Activated CD8-positive, alpha-beta memory T cell treated with anti-CD3 and anti-CD28 coated beads, Interleukin-2, amount 50 U/mL, for 1 hour (primary cell): ENCODE results near the gene SLC10A7.

Experiments used
- DNase-seq: peaks from one replicate; pipeline ENCODE4 v3.0.0-alpha.2; 2020; ENCODE audit errors: extremely low read depth

Gene SLC10A7

DNA sequence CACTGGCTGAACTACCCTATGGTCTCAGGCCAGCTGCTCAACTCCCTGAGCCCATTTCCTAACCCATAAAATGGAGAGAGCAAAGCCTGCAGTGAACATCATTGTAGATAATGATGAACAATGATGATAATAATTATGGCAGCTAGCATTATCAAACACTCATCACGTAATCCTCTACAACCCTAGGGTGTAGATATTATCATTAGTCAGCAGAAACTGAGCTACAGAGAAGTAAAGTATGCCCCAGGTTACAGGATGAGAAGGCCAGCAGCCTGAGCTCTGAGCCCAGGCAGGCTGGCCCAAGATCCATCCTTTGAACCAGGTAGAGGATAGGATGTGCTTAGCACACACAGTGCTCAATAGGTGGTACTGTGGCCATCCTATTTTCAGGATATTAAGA, 264.2 kb downstream of the SLC10A7 start:
- no peak for DNase-seq

DNA sequence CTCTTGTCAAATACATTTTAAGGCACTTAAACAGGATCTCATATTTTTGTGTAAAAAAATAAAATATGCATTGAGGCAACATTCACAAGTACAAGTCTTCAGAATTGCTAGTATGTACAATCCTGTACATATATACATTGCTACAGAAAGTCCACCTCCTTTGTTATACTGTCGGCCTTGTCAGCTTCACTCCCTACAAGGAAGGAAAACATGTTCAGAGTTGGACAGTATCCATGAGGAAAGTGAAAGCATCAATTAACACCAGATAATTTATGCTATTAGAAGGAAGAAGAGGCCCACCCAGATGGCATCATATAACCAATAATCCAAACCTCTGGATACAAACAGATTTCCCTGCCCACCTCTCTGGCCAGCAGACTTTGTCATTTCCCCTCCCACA, 265.4 kb downstream of the SLC10A7 start:
- no peak for DNase-seq

DNA sequence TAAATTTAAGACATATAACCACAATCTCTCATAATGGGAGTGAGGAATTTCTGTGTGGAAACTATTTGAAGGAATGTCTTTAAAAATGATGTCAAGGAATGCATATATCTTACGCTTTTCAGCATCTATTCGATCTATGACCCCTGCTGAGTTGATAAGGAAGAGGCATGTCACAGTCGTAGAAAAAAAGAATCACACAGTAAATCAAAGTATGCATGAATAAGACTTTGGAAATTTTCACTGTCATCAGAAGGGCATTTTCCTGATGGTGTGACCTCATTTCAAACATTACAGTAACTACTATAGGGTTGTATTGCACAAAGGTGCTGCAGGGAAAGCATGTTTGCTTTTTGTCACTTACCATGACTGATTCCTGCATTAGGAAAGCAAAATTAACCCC, 265.9 kb downstream of the SLC10A7 start:
- no peak for DNase-seq

DNA sequence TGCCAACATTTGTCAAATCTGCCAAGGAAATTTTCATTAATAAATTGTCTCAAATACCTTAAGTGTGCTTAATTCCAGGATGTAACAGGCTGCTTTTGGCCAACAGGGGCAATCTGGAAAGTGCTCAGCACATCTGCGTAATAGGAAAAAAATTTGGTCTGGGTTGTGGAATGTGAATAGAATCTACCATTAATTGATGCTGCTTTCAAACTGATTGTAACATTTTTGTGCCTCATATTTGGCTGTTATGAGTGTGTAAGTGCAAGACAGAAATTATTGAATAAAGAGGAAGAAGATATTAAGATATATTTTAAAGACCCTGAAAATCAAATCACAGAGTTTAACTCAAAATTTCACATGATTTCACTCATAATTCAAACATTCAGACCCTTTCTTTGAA, 266.3 kb downstream of the SLC10A7 start:
- no peak for DNase-seq

DNA sequence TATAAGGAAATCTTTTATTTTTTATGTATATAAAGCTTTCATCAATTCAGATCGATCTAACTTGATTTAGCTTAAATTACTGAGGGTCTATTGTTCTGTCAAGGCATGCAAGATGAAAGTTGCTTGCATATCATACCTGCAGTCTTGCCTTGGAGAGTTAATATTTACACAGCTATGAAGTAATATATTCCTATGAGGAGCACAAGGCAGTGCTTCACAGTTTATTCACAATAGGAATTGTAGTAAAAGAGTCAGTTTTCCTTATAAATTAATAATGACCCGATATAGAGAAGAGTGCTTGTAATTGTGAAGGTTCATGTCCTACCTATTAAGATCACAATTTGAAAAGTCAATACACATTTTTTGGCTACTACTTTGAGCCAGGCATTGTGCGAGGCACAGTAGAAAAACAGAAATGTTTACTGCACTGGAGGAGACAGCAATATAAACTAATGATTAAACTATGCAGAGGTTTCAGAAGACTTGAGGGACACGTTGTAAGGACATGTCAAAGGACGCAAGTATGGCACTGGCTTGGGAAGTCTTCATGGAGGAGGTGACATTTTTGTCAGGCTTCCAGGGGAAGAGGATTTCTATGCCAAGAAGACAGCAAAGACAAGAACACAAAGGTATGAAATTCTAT, 268.6 kb downstream of the SLC10A7 start:
- no peak for DNase-seq

DNA sequence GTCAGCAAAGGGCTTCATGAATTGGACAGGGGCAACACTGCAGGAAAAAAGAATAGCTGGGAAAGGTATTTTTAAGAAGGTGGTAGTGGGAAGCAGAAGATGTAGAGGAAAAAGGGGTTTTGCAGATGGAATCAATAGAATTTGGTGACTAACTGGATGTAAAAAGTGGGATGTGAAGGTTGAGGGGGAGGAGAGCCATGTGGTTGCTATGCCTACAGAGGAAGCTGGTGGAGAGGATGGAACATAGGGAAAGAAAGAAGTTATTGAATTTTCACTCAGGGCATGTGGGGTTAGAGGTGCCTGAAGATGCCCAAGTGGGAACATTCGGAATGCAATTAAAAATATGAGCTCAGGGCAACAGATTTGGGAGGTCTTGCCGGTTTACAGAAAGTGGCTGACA, 274.4 kb downstream of the SLC10A7 start:
- no peak for DNase-seq

DNA sequence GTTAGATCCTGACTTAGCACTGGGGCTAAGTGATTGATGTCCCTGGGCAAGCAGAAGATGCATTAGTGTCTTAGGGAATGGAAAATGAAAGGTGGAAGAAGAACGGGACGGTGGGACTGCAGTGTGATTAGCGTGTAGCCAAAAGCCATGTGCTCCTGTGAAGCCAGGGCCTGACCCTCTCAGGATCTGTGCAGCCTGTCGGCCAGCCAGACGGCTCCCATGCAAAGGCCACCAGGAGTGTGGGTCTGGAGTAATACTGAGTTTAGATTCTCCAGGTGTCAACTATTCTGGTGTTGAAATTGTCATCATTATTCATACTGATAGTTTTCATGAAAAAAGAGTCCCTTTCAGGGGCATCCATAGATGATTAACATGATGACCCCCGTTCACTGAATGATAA, 275.4 kb downstream of the SLC10A7 start:
- DNase-seq: no peak

DNA sequence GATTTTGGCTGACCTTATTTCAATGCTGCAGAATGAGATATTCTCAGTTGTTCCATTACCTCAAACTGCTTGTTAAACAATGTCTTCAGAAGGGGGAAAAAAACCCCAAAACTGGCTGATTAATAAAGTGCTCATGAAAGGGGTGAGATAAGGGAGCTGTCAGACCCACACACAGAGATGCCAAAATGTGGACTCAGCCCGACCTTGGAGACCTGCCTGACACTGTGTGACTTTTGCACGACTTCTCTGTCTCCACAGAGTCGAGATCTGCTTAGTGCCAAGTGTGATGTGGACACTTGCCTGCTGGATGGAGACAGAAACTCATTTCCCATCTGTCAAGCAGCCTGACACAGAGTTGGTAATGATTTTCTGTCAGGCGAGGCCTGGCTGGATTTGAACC, 275.9 kb downstream of the SLC10A7 start:
- DNase-seq: no peak

DNA sequence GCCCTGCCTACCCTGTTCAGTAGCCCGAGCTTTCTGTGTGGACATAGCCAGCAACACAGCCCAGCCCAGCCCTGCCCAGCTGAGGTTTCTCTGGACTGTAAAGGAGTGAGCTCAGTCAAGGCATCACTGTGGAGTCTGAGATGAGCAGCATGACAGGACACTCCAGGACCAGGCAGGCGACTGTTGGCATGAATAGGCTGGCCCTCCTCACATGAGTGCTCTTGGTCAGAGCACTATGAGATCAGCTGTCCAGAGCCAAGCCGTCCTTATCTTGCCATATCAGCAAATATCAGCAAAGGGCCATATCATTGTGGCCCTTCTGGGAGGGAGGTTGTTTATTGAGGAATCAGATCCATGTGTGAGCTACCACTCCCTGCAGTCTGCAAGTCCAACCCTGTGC, 276.5 kb downstream of the SLC10A7 start:
- DNase-seq: no peak

DNA sequence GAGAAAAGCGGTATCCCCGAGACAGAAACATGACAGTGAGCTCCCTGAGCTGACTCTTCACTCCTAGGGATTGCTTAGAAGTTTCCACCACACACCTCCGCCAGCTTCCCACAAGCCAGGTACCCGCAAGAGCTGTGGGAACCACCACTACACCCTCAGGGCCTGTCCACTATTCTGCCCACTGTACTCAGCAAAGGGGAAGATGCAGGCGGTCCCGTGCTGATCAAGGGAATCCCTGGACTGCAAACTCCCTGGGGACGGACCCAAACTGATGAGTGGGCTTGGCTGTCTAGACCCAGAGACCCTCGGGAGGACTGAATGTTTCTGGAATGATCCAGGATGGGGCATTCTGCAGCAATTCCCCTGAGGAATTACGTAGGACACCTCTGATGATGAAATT, 277.2 kb downstream of the SLC10A7 start:
- DNase-seq: no peak

DNA sequence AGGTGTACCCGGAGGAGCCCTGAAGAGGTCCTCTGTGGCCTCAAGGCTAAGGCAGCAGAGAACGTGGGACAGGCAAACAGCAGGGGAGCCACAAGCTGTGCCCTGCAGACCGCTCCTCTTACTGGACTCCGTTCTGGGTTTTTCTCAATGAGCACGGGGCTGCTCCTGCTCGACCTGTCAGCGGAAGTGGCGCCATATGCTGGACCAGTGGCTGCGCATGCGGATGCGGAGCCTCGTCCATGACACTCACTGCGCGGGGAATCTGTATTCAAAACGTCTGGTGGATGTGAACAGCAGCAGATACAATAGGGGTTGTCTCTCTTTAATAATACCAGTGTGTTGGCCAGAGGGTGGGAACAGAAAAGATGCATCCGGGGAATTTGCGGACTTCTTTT, 277.9 kb downstream of the SLC10A7 start:
- no peak for DNase-seq

DNA sequence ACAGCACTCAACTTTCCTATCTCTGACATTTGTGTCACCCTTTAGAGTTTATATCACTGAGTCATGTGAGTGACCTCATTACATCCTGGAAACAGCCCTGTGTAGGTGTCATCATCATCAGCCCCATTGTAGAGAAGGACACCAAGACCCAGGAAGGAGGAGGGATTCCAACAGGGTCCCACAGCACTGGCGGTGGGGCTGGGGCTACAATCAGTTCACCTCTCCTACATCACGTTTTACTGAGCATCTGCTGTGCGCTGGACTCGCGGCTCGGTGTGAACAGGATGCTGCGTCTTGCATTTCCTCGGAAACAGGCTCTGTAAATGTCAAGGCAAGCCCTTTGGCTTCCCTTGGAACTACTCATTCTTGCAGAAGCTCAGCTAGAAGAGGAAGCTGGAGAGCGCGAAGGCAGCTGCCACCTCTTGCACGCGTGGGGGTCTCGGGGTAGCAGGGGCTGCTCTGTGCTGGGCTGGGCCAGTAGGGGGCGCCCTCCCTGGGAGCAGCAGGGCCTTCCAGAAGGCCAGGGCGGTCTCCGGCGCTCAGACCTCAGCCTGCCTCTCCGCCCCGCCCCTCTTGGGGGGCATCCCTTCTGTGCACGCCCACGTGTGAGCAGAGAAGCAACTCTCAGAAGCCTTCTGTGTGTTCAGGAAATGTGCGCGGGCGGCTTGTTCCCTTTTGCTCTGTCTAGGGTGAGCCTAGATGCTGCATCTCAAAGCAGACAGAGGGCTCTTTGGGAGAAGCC, 278.4 kb downstream of the SLC10A7 start:
- no peak for DNase-seq

DNA sequence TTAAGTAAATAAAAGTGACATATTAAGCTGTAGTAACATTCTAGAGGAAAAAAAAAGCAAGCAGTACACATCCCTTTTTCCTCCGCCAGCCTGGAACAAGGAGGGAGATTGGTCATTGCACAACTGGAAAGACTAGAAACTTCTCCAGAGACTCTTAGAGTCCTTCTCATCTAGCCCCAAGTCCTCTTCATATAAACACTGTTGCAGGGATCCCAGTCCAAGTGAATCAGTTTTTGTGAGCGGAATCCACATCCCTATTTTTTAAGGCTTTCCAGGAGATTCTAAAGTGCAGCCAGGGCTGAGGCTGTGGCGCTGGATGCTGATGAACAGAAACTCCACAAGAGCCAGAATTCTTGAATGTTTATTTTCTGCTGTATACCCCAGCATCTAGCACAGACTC, 283.6 kb downstream of the SLC10A7 start:
- no peak for DNase-seq

DNA sequence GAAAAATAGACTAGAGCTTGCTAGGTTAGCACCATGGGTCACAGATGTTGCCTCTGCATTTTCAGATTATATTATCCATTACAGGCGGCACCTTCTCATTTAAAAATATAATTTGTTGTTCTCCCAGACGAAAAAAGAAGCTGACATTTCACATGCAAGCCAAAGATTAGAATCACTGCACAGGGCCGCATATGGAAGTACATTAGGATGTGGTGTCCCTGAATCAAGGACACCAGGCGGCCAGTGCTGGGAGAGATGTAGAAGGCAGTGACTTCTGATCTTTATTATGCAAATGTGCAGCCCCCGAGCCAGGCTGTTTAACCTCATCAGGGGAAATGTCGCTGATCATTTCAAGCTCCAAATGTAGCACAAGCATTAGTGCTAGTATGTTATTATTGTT, 284.6 kb downstream of the SLC10A7 start:
- no peak for DNase-seq

DNA sequence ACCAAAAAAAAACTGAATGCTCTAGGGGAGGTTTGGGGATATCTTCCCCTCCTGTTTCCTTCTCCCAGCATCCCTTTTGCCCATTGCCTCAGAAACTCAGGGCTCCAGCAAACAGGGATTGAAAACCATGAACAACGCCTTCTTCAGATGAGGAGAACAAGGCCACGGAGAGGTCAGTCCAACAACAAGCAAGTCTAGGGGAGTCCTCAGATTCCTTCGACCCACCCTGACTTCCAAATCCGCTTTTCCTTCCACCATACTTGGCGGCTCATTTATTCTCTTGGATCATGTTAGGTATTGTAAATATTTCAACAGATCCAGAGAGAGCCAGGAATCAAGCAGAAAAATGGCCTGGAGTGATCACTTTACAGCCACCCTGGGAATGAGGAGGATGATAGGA, 285.5 kb downstream of the SLC10A7 start:
- DNase-seq: no peak

DNA sequence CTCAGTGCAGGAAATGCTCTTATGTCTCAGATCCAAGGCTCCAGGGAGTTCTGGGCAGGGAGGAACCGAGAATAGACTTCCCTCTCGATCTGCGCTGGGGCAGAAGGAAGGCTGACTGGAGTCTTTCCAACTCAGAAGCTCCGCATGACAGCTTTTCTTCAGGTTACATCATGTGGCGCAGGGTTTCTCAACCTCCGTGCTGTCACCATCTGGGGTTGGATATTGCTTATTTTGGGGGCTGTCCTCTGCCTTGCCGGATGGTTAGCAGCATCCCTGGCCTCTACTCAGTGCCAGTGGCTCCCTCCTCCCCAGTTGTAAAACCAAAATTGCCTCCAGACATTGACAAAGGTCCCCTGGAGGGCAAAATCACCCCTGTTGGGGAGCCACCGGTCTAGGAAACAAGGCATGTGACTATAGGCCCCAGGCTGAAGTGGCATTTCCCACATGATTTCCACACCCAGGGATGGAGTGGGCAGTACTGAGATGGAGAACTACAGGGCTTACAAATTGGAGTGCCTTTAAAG, 286.0 kb downstream of the SLC10A7 start:
- DNase-seq: no peak

DNA sequence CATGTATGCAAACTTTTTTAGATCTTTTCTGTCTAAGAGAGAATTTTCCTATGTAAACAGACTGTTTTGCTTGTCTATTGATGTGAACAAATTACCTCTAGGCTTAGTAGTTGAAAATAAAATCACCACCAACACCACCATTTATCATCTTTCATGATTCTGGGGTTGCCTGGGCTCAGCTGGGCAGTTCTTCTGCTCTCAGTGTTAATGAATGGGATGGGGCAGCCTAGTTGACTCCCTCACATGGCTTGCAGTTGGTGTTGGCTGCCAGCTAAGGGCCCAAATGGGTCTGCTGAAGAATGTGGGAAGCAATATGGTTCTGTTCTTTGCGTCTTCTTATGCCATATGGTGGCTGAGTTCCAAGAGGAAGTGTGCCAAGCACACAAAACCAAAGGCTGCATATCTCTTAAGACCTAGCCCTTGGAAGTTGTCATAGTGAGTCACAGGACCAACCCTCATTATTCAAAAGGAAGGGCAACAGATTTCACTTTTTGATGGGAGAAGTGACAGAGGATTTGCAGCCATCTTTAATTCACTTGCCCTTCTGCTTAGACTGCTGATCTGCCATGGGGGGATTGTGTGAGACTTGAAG, 289.5 kb downstream of the SLC10A7 start:
- DNase-seq: no peak

DNA sequence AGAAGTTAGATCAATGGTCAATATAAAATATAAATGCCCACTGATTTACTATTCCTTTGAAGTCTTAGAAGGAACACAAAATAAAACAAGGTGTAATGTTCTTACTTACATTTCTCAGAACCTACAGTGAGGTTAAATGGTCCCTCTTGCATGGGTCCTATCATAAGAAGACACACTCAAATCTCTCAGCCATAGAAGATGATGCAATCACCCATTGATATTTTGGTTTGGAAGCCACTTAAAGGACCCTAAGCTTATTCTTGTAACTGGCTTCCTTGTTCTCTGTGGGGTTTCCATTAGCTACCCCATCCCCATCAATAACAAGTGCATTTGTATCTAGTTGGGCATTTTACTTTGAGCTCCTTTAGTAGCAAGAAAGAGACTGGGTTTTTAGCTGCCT, 292.3 kb downstream of the SLC10A7 start:
- no peak for DNase-seq

DNA sequence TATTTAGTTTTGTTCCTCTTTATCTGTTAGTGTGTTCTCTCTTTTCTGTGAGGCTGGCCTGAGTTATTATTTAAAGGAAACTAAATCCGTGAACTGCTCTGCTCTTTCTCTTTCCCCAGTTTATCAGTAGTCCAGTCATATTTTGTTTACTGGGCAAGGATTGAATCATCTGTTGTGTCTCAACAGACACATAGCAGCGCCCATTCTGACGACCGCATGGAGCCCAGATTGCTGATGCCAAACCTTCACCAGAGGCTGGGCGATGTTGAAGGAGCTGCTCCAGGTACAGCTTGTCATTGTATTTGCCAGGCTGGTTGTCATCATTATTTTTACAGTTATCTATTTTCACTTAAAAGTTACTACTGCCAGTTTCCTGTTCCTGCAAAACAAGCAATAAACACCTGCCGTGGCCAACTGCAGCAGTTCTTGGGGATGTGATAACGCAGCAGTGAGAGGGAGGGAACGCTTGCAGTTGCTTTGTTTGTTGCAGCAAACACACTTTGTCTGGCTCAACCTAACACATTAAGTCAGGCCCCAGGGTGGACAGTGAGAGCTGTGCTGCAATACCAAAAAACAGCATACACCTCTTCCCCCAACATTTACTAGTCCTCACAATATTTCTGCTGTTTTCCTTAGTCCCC, 297.3 kb downstream of the SLC10A7 start:
- no peak for DNase-seq

DNA sequence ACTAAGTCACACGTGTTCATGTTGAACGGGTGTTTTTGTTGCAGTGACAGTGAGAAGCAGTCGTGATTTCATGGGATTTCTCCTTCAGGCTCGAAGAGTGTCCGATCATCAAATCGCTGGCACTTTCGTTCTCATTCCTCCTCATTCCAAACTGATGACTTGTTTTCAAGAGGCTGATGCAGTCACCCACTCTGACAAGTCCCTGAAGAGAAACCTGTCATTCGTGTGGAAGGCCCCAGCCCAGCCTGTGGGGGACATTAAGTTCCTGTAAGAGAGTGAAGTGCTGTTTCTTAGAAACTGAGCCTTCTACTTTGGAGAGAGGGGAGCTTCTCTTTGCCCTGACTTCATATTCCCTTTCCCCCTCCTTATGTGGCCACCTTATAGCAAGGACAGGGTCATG, 299.4 kb downstream of the SLC10A7 start:
- no peak for DNase-seq

DNA sequence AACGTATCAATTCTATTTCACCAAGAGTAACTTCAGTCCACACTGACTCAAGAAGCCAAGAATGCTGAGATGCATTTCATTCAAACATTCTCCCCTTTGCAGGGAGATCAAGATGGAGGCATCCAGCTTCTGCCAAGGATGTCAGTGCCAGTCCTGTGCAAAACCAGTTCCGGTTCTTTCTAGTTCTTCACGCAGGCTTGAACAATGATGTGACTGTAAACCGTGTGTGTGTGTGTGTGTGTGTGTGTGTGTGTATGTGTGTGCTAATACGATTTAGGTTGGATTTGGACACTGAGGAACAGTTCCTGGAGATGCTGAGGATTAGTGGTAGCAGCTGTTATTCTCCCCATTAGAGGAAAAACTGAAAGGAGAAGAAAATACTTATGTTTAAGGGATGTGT, 307.5 kb downstream of the SLC10A7 start, which contains the start of gene REELD1:
TSS of gene REELD1 (plus strand) at position 301 of the 400 bp plus-strand sequence. CDS start 2,415 bp downstream, outside the sequence.
- no peak for DNase-seq

DNA sequence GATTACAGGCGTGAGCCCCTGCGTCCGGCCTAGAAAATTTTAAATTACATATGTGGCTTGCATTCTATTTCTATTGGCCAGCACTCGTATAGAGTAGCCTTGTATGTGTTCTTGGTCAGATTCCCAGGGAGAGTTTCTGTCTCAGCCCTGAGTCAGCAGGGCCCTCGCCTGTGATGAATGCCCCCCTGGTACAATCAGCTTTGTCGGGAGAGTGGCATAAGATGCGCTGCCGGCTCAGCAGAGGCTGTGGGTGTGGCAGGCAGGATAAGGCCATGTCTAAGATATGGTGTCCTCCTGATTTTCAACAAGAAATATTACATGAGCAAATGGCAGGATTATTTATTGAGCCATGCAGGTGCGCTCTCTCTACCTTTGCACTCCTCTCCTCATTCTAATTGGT, 309.0 kb downstream of the SLC10A7 start:
- DNase-seq: no peak

DNA sequence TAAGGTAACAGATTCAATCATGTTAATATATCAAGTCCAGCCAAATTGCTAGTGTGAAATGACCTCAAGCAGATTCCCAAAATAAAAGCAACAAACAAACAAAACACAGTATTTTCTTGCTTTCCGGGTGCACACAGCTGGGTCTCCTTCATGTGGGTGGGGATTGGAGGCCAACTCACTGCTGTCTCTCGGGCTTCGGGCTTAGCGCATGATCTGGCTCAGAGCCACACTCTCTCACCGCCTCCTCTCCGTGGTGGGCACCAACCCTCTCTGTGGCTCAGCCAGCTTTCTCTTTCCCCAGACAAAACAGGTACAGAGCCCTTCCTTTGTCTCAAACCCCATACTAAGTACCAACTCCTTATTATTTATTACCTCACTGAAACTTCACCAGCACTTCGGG, 310.3 kb downstream of the SLC10A7 start:
- no peak for DNase-seq
